GM18508 (cell line): ENCODE data around the gene ALAS1.
"Not testable (repeated sequence)": the region's sequence is repeated elsewhere in the genome, so short reads cannot be mapped to it uniquely, and the experiment has no call there.

Experiments used
- ATAC-seq: cut with Tn5 transposase; IDR thresholded peaks from one replicate; pipeline ENCODE4 v1.9.1; 2021; ENCODE audit warnings: moderate number of reproducible peaks; ENCODE audit not compliant: insufficient read depth, unreplicated experiment

The ALAS1 gene

DNA sequence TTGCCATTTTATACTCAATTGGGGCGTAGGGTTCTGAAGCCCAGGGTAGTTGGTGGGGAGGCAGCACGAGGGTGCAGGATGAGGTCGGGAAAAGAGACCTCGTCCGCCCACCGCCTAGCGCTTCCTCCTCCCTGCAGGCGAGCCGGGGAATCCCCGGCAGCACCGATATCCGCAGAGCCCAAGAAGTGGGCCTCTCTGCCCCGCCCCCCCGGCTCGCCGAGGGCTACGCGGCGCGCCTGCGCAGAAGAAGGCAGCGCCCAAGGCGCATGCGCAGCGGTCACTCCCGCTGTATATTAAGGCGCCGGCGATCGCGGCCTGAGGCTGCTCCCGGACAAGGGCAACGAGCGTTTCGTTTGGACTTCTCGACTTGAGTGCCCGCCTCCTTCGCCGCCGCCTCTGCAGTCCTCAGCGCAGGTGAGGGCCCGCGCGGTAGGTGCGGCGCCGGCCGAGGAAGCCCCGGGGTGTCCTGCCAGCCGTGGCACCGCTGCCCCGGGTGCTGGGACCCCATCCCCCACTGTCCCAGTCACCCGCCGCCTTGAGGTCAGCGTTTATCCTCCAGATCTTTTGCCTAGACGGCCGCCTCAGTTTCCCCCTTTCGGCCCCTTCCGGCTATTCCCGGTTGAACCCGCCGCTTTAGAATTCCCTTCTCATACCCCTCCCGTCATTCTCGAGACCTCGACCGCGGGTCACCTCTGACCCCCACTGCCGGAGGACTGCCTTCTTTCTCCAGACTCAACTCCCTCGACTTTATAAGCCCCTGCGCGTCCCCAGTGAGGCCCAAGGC lies at the start of gene ALAS1:
TSS of gene ALAS1 (plus strand) at position 319 of the 784 bp plus-strand sequence. CDS start 1,082 bp downstream, outside the sequence.
- ATAC-seq, result peak; percentile 58

DNA sequence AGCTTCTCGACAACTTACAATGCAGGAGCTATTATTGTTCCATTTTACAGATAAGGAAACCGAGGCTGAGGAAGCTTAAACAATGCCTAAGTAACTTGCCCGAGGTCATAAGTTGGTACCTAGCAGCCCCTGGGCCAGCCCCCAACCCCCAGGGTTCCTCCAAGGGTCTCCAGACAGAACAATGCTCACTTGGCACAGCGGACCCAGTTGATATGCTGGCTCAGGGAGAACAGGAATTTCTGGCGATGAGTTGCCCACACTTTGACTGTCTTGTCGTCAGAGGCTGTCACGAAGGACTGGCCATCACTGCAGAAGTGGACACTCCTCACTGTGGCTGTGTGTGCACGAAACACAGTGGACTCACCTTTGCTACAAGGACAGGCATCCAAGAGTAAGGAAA lies 48.9 kb upstream of the ALAS1 start:
- no peak for ATAC-seq

DNA sequence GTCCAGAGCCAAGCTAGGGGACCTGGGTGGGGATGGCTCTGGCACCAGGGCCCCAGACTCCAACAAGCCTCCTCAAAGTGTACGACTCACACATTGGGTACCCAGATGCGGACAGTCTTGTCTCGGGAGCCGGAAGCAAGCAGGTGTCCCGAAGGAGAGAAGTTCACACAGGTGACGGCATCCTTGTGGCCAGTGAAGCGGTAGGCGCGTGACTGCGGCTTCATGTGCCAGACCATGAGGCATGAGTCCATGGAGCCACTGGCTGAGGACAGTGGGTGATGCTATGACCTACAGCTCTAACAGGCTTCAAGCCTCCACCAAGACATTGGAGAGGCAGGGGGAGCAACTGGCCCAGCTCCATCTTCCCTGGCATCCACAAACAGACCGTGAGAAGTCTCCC lies 48.2 kb upstream of the ALAS1 start:
- no peak for ATAC-seq

DNA sequence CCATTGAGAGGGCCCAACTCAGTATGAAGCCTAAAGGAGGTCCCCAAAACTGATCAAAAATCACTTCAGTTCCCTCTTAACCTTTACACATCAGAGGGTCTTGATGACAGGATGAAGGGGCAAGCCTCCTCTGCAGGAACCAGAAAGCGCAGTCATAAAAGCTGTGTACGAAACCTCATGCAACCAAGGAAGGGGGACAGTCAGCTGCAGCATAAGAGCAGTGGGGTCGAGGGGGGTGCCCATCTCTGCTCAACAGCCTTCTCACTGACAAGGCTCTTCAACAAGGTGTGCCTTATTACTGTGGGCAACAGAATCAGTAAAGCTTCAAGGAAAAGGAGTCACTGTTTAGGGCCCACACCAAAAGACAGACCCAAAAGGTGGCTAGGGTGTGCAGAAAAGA lies 47.6 kb upstream of the ALAS1 start:
- no peak for ATAC-seq

DNA sequence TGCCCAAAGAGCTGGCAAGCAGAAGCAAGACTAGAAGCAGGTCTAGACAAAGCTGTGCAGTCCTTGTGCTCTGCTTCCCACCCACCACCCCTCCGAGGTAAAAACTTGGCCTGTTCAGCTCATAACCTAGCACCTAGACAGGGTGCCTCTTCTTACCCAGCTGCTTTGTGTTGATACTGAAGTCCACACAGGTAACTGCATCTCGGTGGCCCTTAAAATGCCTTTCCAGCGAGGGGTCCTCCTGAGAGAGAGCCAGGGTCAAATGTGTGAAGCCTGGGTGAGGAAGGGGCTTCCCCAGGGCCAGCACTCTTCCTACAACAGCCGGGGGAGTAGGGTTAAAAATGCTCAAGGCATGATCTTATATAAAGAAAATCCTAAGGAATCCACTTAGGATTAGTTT lies 47.1 kb upstream of the ALAS1 start:
- ATAC-seq, result no peak

DNA sequence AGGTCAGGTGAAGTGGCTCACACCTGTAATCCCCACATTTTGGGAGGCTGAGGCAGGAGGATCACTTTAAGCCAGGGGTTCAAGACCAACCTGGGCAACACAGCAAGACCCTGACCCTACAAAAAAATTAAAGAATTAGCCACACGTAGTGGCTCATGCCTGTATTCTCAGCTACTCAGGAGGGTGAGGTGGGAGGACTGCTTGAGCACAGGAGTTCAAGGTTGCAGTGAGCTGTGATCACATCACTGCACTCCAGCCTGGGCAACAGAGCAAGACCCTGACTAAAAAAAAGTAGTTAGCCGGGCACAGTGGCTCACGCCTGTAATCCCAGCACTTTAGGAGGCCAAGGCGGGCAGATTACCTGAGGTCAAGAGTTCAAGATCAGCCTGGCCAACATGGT lies 46.0 kb upstream of the ALAS1 start:
- not testable (repeated sequence) for ATAC-seq

DNA sequence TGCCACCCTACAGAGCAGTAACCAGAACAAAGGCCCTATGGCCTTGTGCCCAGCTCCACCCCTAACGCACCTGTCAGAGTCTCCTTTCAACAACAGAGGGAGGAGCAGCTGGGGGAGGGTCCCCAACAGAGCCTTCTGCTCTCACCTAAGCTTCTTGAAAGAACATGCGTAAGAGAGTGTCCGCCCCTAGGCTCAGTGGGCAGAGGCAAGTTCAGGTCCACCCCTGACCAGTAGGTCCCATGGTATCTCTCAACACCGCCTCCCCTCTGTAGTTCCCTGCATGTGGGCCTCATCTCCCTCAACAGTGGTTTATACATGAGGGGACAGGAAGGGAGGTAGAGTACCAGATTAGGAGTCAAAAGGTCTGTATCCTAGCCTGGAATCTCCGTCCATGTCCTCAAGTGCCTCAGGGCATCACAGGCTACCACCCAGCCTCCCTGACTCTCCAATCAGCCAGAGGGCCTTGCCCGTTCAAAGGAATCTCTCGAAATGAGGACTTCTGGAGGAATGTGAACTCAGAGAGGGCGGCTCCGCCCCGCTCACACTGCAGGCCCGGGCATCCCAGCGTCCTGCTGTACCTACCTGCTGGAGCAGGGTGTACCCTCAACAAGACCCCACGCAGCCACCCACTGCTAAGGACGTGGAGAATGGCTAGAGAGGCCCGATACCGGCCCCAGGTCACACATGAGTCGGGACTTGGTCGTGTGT lies 44.4 kb upstream of the ALAS1 start:
- ATAC-seq, result no peak

DNA sequence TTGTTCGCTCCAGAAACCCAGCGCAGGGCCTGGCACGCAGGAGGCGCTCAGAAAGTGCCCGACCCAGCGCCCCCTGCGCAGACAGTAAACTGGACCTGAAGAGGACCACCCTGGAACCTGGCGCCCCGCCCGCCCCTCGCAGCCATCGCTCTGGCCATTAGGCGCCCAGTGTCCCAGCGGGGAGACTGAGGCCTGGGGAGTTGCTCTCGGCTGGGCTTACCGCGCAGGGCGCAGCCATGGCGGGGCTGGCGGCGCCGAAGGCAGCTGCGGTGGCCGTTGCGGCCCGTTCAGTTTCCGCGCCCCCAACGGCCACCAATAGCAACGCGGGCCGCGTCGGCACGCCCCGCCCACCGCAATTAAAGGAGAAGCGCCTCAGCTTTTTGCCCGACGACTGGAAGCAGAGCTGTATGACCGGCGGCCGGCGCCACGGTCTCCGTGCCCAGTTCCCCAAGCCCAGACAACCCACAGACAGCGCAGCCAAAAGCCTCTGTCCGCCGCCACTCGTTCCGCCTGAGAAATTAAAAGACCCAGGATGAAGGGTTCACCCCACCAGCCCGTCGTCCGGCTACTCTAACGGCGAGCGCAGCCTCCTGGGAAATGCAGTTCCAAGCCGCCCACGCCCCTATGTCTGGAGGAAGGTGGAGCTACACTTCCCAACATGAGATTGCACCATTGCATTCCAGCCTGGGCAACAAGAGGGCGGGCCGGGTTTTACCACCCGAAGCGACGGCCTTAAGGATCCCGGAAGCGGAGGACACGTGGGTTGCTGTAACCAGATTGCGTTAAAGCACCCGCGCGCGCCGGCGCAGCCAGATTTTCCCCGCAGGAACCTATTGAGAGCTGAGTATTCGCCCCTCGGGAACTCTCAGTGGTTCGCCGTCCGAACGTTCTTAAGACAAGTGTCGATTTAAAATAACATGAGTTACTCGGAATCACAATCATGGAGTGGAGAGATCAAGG lies 43.5 kb upstream of the ALAS1 start, which contains the start of gene POC1A:
TSS of gene POC1A (minus strand) at position 289 of the 960 bp plus-strand sequence. CDS start at position 238, 51 bp downstream.
- no peak for ATAC-seq

DNA sequence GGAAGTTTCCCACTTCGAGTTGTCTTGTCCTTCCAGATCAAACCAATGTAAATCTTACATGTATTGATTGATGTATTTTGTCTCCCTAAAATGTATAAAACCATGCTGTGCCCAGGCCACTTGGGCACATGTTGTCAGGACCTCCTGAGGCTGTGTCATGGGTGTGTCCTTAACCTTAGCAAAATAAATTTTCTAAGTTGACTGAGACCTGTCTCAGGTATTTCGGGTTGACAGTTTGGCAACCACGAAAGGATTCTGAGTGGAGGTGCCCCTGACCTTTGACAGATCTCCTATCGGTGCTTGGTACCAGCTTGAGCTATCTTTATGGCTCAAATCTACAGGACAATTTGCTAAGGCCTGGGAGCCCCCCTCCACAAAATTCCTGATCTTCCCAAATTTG lies 42.0 kb upstream of the ALAS1 start:
- no peak for ATAC-seq

DNA sequence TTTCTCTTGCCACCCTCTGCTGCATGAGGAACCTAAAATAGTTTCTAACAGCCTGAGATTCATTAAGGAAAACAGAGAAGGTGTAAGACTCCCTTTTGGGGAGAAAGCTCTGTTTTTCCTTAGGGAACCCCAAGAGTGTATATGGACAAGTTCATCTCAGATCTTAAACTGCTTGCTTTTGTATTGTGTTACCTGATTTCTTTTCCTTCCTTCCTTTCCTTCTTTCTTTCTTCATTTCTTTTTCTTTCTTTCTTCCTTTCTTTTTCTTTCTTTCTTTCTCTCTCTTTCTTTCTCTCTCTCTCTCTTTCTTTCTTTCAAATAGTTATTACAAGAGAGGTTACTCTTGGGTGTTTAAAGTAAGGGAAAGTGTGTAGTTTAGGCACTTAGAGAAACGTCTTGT lies 38.5 kb upstream of the ALAS1 start:
- no peak for ATAC-seq

DNA sequence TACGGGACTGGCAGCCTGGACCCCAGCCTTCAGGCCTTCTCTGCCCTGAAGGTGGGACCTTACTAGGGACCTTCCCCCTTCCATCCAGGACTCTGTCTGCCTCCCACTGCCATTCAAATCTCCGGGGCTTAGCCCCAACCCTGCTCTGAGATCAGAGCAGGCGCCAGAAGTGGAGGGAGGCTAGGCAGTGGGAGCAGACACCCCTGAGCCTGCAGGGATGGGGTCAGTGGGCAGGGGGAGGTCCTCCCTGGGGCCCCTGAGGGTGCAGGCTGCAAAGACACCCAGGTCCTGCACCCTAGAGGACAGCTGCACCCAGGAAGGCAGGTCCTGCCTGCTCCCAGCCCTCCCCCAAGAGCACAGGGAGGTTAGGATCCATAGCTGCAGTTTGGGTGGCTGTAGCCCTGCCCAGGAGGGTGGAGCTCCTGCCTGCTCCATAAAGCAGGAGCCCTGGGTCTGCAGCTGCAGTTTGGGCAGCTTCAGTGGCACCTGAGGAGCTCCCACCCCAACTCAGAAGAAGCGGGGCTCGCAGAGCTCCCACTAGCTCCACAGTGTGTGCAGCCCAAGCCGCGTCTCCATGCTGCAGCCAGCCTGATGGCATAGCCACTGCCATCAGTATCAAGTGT lies 35.6 kb upstream of the ALAS1 start:
- ATAC-seq, result no peak

DNA sequence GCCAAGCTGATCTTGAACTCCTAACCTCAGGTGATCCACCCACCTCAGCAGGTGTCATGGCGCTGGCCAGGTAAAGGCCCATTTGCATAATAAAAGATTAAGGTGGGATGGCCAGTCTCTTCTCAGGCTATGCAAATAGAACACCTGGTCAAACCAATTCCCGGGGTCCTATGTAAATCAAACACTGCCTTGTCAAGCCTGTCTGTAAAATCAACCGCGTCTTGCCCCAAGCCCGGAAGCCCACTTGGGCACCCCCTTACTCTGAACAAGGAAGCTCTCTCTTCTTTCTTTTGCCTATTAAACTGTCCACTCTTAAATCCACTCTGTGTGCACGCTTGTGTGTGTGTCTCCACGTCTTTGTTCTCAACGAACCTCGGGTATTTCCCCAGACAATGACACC lies 30.7 kb upstream of the ALAS1 start:
- ATAC-seq, result no peak

DNA sequence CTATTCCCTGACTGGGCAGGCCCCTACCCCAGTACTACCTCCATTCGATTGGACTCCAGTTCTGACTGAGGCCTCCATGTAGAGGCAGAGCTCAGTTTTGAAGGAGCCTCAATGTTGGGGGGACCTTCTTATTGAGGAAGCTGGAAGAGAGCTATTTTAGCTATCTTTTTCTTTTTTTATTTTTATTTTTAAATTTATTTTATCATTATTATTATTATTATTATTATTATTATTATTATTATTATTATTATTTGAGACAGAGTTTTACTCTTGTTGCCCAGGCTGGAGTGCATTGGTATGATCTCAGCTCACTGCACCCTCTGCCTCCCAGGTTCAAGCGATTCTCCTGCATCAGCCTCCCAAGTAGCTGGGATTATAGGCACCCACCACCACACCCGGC lies 27.7 kb upstream of the ALAS1 start:
- ATAC-seq, result not testable (repeated sequence)

DNA sequence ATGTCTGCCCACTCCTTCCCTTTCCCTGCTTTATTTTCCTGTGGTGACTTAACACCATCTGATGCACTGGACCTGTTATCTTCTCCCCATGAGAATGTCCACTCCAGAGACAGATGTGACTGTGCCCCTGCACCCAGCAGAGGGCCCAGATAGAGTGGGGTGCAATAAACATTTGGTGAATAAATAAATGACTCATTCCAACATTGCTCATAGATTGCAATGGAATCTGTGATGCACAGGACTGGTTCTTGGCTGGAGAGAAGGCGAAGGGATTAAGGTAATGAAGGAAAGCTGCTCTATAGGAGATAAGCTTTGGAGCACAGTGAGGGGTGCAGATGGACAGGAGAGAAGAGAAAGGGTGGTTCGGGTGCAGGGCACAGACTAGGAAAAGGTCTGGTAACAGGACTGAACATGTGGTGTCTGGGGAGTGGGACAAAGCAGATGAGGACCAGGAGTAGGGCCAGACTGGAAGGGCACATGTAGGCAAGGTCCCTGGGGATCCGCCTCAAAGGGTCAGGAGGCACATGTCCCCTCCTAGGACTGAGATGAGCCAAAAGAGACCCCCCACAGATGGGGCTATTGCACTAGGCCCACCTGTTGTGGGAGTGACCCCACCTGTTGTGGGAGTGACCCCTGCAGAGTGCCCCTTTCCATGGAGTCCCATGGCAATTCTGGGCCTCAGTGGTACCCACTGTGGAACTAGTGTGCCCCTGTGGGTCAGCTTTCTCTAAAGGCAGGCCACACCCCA lies 26.3 kb upstream of the ALAS1 start:
- no peak for ATAC-seq

DNA sequence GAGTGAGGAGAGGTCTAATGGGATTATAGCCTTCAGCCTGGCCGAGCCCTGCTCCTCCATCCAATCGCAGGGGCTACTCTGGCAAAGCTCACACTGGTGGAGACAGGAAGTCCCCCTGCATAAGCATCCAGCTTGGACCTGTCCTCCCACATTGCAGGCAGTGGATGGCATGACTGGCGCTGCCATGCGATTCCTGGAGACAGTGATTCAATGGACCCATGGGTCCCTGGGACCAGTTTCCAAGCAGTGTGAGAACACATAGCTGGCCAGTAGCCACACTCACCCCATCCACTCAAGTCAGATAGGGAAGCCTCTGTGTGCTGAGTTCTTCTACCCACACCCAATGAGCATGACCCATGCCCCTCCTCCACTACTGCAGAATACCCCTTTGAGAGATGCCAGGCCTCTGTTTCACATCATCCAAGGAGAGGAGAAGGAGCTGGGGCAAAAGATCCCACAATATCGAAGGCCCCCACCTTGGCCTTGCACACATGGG lies 25.6 kb upstream of the ALAS1 start:
- no peak for ATAC-seq

DNA sequence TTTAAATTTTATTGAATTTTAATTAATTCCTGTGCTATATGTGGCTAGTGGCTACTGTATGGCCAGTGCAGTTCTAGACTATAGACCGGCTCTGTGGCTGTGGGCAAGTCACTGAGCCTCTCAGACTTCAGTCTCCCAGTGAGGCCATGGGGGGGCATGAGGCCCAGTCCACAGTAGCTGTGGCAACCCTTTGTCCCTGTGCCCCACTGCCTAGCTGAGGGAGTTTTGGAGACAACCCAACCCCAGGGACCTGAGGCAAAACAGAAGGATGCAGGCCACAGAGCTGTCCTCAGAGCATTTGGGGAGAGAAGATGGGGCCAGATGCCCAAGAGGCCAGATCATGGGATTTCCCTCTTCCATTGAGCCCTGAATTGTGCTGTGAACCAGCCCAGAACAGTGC lies 24.9 kb upstream of the ALAS1 start:
- no peak for ATAC-seq

DNA sequence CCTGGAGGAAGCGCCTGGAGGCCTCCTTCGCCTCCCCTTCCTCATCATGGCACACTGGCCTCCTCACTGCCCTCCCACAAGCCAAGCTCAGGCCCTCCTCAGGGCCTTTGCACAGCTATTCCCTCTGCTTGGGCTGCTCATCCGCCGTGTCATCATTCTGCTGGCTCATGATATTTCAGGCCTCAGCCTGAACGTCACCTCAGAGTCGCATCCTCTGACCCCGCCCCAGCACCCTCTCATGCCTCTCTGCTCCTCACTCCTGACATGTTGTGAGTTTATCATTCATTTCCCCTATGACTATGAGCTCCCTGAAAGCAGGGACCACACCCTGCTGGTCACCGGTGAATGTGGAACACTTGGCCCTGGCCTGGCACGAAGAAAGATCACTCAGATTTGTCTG lies 23.1 kb upstream of the ALAS1 start:
- no peak for ATAC-seq

DNA sequence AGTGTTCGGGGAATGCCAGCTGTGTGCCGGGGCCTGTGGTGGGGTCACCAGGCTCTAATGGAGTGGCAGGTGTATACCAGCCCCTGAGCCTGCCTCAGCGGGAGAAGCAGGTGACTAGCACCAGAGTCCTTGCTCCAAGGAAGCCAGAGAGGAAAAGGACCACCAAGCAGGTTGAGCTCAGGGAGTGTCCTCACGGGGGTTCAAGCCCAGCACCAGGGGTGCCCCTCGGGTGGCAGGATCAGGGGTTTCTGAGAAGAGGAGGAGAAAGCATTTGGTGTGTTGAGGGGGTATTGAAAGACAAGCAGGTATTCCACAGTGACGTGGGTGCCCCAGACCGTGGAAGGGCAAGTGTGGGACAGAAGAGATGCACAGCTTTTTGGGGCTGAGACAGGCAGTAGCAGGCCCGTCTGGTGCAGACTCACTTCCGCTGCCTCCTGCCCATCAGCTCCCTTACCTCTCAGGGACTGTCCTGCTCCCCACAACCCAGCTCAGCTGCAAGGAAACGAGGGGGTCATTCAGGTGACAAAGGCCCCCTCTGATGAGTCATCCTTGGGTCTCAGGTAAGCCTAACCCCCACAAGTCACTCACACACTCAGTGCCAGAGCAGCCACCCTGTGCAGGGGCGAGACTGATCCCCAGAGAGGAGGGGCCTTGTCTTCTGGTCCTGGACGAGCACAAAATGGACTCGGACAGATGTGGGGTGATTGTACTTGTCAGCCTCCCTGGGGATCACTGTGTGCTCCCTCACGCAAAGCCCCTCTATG lies 22.4 kb upstream of the ALAS1 start:
- no peak for ATAC-seq
